SW 1271 (cell line): ENCODE measurements around the gene DES.
A peak's percentile ranks its signal among the peaks of the same experiment; 100 is the strongest.

Experiments
- DNase-seq, 2 experiments: peaks; one replicate each; lab custom pipeline; 2025; lab: John Stamatoyannopoulos, UW

Gene DES

GRCh38 chr2:219472629-219473187 is 54.5 kb downstream of the DES start:
- DNase-seq = no peak

GRCh38 chr2:219473511-219473910 is 55.3 kb downstream of the DES start:
- DNase-seq = no peak

- DNase-seq = no peak
These were observed 56.3 kb downstream of the DES start for GRCh38 chr2:219474285-219475060.

- DNase-seq = no peak
These were observed 57.1 kb downstream of the DES start for GRCh38 chr2:219475278-219475677.

GRCh38 chr2:219475697-219476651 is 57.8 kb downstream of the DES start:
- DNase-seq = peak in 1 of 2 experiments; percentile 19
